Measurements from ENCODE around the gene ERCC5.

The ERCC5 gene

GRCh38 chr13:102825921-102826706 is 19.7 kb upstream of the ERCC5 start:
- Mint-ChIP-seq H3K27me3 (no peaks in the 10 kb centered on the region), H3K4me1 (no peaks in the 10 kb centered on the region), H3K9me3 (no peaks in the 10 kb centered on the region), H3K36me3 (no peaks in the 10 kb centered on the region), H3K4me3 (no peak overlapping the region), H3K27ac (no peak overlapping the region)

GRCh38 chr13:102830646-102831045 is 15.2 kb upstream of the ERCC5 start:
- Mint-ChIP-seq H3K9me3 (no peaks in the 10 kb centered on the region), H3K36me3 (peaks cover 1% of the 10 kb centered on the region), H3K27ac (no peak overlapping the region), H3K4me3 (no peak overlapping the region), H3K27me3 (no peaks in the 10 kb centered on the region), H3K4me1 (no peaks in the 10 kb centered on the region)

GRCh38 chr13:102836471-102836870 is 9.4 kb upstream of the ERCC5 start:
- Mint-ChIP-seq H3K27ac (peak overlapping the region; percentile 35), H3K36me3 (peaks cover 1% of the 10 kb centered on the region)

GRCh38 chr13:102838273-102838672 is 7.6 kb upstream of the ERCC5 start:
- H3K27ac Mint-ChIP-seq = no peak overlapping the region
- no peak overlapping the region for H3K4me3 Mint-ChIP-seq
- H3K27me3 Mint-ChIP-seq = no peaks in the 10 kb centered on the region
- no peaks in the 10 kb centered on the region for H3K9me3 Mint-ChIP-seq
- H3K36me3 Mint-ChIP-seq = peaks cover 1% of the 10 kb centered on the region
- no peaks in the 10 kb centered on the region for H3K4me1 Mint-ChIP-seq

More at GRCh38 chr13:102836471-102836870, 9.4 kb upstream of the ERCC5 start:
- no peaks in the 10 kb centered on the region for H3K4me1 Mint-ChIP-seq
- no peaks in the 10 kb centered on the region for H3K9me3 Mint-ChIP-seq
- no peaks in the 10 kb centered on the region for H3K27me3 Mint-ChIP-seq
- no peak overlapping the region for H3K4me3 Mint-ChIP-seq

- Mint-ChIP-seq H3K27ac (no peak overlapping the region), H3K4me3 (no peak overlapping the region), H3K9me3 (no peaks in the 10 kb centered on the region), H3K4me1 (no peaks in the 10 kb centered on the region), H3K27me3 (no peaks in the 10 kb centered on the region), H3K36me3 (peaks cover 1% of the 10 kb centered on the region)
These were observed 6.8 kb upstream of the ERCC5 start for GRCh38 chr13:102838982-102839381.

- no peaks in the 10 kb centered on the region for H3K27me3 Mint-ChIP-seq
- peaks cover 3% of the 10 kb centered on the region for H3K4me1 Mint-ChIP-seq
- H3K27ac Mint-ChIP-seq = no peak overlapping the region
- H3K4me3 Mint-ChIP-seq = no peak overlapping the region
- H3K36me3 Mint-ChIP-seq = peaks cover 1% of the 10 kb centered on the region
- H3K9me3 Mint-ChIP-seq = no peaks in the 10 kb centered on the region
These were observed 6.4 kb upstream of the ERCC5 start for GRCh38 chr13:102839462-102839861.

GRCh38 chr13:102845289-102845629 is 573 bp upstream of the ERCC5 start:
- Mint-ChIP-seq H3K4me3 (peak overlapping the region; percentile 96), H3K4me1 (peaks cover 35% of the 10 kb centered on the region), H3K27ac (peak overlapping the region; percentile 98), H3K36me3 (no peaks in the 10 kb centered on the region), H3K9me3 (no peaks in the 10 kb centered on the region), H3K27me3 (no peaks in the 10 kb centered on the region)

GRCh38 chr13:102846261-102847015 is 606 bp downstream of the ERCC5 start:
- Mint-ChIP-seq H3K4me3 (peak overlapping the region; percentile 96), H3K36me3 (no peaks in the 10 kb centered on the region), H3K9me3 (no peaks in the 10 kb centered on the region), H3K4me1 (peaks cover 41% of the 10 kb centered on the region), H3K27me3 (no peaks in the 10 kb centered on the region), H3K27ac (peak overlapping the region; percentile 98)

- Mint-ChIP-seq H3K36me3 (no peaks in the 10 kb centered on the region), H3K27me3 (no peaks in the 10 kb centered on the region), H3K4me1 (peaks cover 50% of the 10 kb centered on the region)
These were observed 1.7 kb downstream of the ERCC5 start for GRCh38 chr13:102847272-102848234.

GRCh38 chr13:102848956-102849355 is 3.1 kb downstream of the ERCC5 start:
- H3K4me3 Mint-ChIP-seq = no peak overlapping the region
- peak overlapping the region; percentile 81 for H3K27ac Mint-ChIP-seq
- H3K27me3 Mint-ChIP-seq = no peaks in the 10 kb centered on the region
- H3K36me3 Mint-ChIP-seq = peaks cover 2% of the 10 kb centered on the region
- H3K4me1 Mint-ChIP-seq = peaks cover 62% of the 10 kb centered on the region
- H3K9me3 Mint-ChIP-seq = no peaks in the 10 kb centered on the region

More at GRCh38 chr13:102847272-102848234, 1.7 kb downstream of the ERCC5 start:
- no peaks in the 10 kb centered on the region for H3K9me3 Mint-ChIP-seq
- peak overlapping the region; percentile 96 for H3K27ac Mint-ChIP-seq
- peak overlapping the region; percentile 96 for H3K4me3 Mint-ChIP-seq

GRCh38 chr13:102852556-102852955 is 6.7 kb downstream of the ERCC5 start:
- H3K4me3 Mint-ChIP-seq = peak overlapping the region; percentile 13
- H3K27me3 Mint-ChIP-seq = no peaks in the 10 kb centered on the region
- H3K4me1 Mint-ChIP-seq = peaks cover 71% of the 10 kb centered on the region
- no peaks in the 10 kb centered on the region for H3K9me3 Mint-ChIP-seq
- peak overlapping the region; percentile 56 for H3K27ac Mint-ChIP-seq
- H3K36me3 Mint-ChIP-seq = peaks cover 12% of the 10 kb centered on the region

- Mint-ChIP-seq H3K36me3 (peaks cover 20% of the 10 kb centered on the region), H3K4me1 (peaks cover 69% of the 10 kb centered on the region), H3K4me3 (peak overlapping the region; percentile 80), H3K27me3 (no peaks in the 10 kb centered on the region), H3K9me3 (no peaks in the 10 kb centered on the region), H3K27ac (peak overlapping the region; percentile 96)
These were observed 8.8 kb downstream of the ERCC5 start for GRCh38 chr13:102854675-102855074.

GRCh38 chr13:102856557-102856956 is 10.7 kb downstream of the ERCC5 start:
- Mint-ChIP-seq H3K4me3 (no peak overlapping the region), H3K27me3 (no peaks in the 10 kb centered on the region), H3K9me3 (no peaks in the 10 kb centered on the region), H3K27ac (no peak overlapping the region), H3K4me1 (peaks cover 64% of the 10 kb centered on the region), H3K36me3 (peaks cover 24% of the 10 kb centered on the region)

GRCh38 chr13:102862624-102863210 is 16.9 kb downstream of the ERCC5 start:
- H3K4me1 Mint-ChIP-seq = peaks cover 58% of the 10 kb centered on the region
- no peaks in the 10 kb centered on the region for H3K9me3 Mint-ChIP-seq
- no peak overlapping the region for H3K4me3 Mint-ChIP-seq
- peaks cover 28% of the 10 kb centered on the region for H3K36me3 Mint-ChIP-seq
- no peak overlapping the region for H3K27ac Mint-ChIP-seq
- H3K27me3 Mint-ChIP-seq = no peaks in the 10 kb centered on the region

- no peaks in the 10 kb centered on the region for H3K27me3 Mint-ChIP-seq
- peaks cover 27% of the 10 kb centered on the region for H3K36me3 Mint-ChIP-seq
- peaks cover 55% of the 10 kb centered on the region for H3K4me1 Mint-ChIP-seq
These were observed 17.8 kb downstream of the ERCC5 start for GRCh38 chr13:102863590-102863989.

More at GRCh38 chr13:102863590-102863989, 17.8 kb downstream of the ERCC5 start:
- no peaks in the 10 kb centered on the region for H3K9me3 Mint-ChIP-seq
- no peak overlapping the region for H3K27ac Mint-ChIP-seq
- no peak overlapping the region for H3K4me3 Mint-ChIP-seq
